SK-N-SH (cell line): ENCODE results near the gene PARD3. TPM values are rescaled to one million over a fixed set of nuclear protein-coding genes. Genes with fewer than 3 reads are reported as not detected.

Source experiments
- CTCF ChIA-PET: fragments of 300-600, 350-600 bp; formaldehyde crosslinking; extraction: SDS; loops from one replicate; lab custom pipeline; 2021; lab: Yijun Ruan, JAX
- POLR2A ChIA-PET: fragments of 350-600 bp; sonication (Branson Sonifier 250); formaldehyde crosslinking; extraction: SDS; loops from one replicate; lab custom pipeline; 2020; ENCODE audit warnings: antibody characterized with exemption, inconsistent platforms; lab: Yijun Ruan, JAX
- DNase-seq: peaks from one replicate; pipeline ENCODE4 v3.0.0; 2012
- H2AFZ ChIP-seq: fragments of 200-600 bp; sonication (generic); 2 replicates; pipeline ENCODE4 v1.8.1; 2016; ENCODE audit warnings: antibody characterized with exemption, mild to moderate bottlenecking, low read depth
- H3F3A ChIP-seq: fragments of 200-600 bp; sonication (generic); replicated peaks from 2 replicates; pipeline ENCODE3; 2016; ENCODE audit warnings: antibody characterized with exemption, mild to moderate bottlenecking; ENCODE audit not compliant: insufficient read depth
- H3K27ac ChIP-seq, 2 experiments: fragments of 200-500 bp in 1 of 2; fragments of 200-600 bp in 1 of 2; sonication (Bioruptor generic) in 1 of 2; sonication (generic), shearing (Covaris generic) in 1 of 2; 2 replicates each; pipeline versions ENCODE4 v1.5.1 to v1.6.1; 2014 to 2016; ENCODE audit warnings: low read depth in 2 of 2, inconsistent platforms in 1 of 2, low read length in 1 of 2, mild to moderate bottlenecking in 1 of 2, mixed read lengths in 1 of 2
- H3K27me3 ChIP-seq: fragments of 200-600 bp; sonication (generic), shearing (Covaris generic); 2 replicates; pipeline ENCODE4 v1.6.1; 2016; ENCODE audit warnings: mixed run types; ENCODE audit not compliant: insufficient read depth
- H3K36me3 ChIP-seq, 2 experiments: fragments of 200-500 bp in 1 of 2; fragments of 200-600 bp in 1 of 2; sonication (Bioruptor generic) in 1 of 2; sonication (generic) in 1 of 2; replicated peaks in 1 of 2; 2 replicates each; pipeline versions ENCODE3 to v1.5.1; 2014 to 2016; ENCODE audit warnings: low read length in 1 of 2, mild to moderate bottlenecking in 1 of 2; ENCODE audit not compliant: insufficient read depth in 2 of 2, control insufficient read depth in 1 of 2
- H3K4me1 ChIP-seq, 2 experiments: fragments of 200-500 bp in 1 of 2; fragments of 200-600 bp in 1 of 2; sonication (Bioruptor generic) in 1 of 2; sonication (generic), shearing (Covaris generic) in 1 of 2; 2 replicates each; pipeline versions ENCODE4 v1.5.1 to v1.6.1; 2014 to 2016; ENCODE audit warnings: low read depth in 1 of 2, low read length in 1 of 2, mixed run types in 1 of 2; ENCODE audit not compliant: insufficient read depth in 2 of 2, control insufficient read depth in 1 of 2
- H3K4me2 ChIP-seq: fragments of 200-600 bp; sonication (generic), shearing (Covaris generic); 2 replicates; pipeline ENCODE4 v1.6.1; 2017; ENCODE audit warnings: mixed run types
- H3K4me3 ChIP-seq, 2 experiments: fragments of 200-500 bp in 1 of 2; fragments of 200-600 bp in 1 of 2; sonication (Bioruptor generic) in 1 of 2; sonication (generic), shearing (Covaris generic) in 1 of 2; 2 replicates each; pipeline versions ENCODE4 v1.5.1 to v1.8.1; 2014 to 2016; ENCODE audit warnings: low read depth in 2 of 2, inconsistent platforms in 1 of 2, low read length in 1 of 2, mild to moderate bottlenecking in 1 of 2, mixed read lengths in 1 of 2, moderate library complexity in 1 of 2
- H3K79me2 ChIP-seq: fragments of 200-600 bp; sonication (generic); 2 replicates; pipeline ENCODE4 v1.8.1; 2017; ENCODE audit warnings: mild to moderate bottlenecking; ENCODE audit not compliant: insufficient read depth
- H3K9ac ChIP-seq: fragments of 200-600 bp; sonication (generic); 2 replicates; pipeline ENCODE4 v1.6.1; 2017; ENCODE audit warnings: mixed run types
- H3K9me2 ChIP-seq: fragments of 200-600 bp; sonication (generic); 2 replicates; pipeline ENCODE4 v1.6.1; 2017; ENCODE audit warnings: mixed run types
- H3K9me3 ChIP-seq: fragments of 200-600 bp; sonication (generic); 2 replicates; pipeline ENCODE4 v1.6.1; 2017; ENCODE audit warnings: mixed run types, mild to moderate bottlenecking, moderate library complexity
- H4K20me1 ChIP-seq: fragments of 200-600 bp; sonication (generic); 2 replicates; pipeline ENCODE4 v1.6.1; 2017; ENCODE audit warnings: mild to moderate bottlenecking, mixed run types; ENCODE audit not compliant: insufficient read depth
- CHD2 ChIP-seq: fragments of 150-350 bp; IDR thresholded peaks from 2 replicates; pipeline ENCODE4 v1.6.1; 2018; ENCODE audit warnings: low read length; ENCODE audit not compliant: partially characterized antibody
- ELF1 ChIP-seq: IDR thresholded peaks from 2 replicates; pipeline ENCODE4 v1.4.0; 2012
- EP300 ChIP-seq, 2 experiments: IDR thresholded peaks; 2 replicates each; pipeline versions ENCODE4 v1.4.0 to v1.6.1; 2012; ENCODE audit warnings: borderline replicate concordance in 1 of 2, low read depth in 1 of 2, low read length in 1 of 2
- EZH2phosphoT487 ChIP-seq: fragments of 200-600 bp; sonication (generic); IDR thresholded peaks from 2 replicates; pipeline ENCODE4 v1.6.1; 2017; ENCODE audit warnings: low read depth, mixed run types, mild to moderate bottlenecking, antibody characterized with exemption, moderate library complexity, borderline replicate concordance
- FOXJ3 ChIP-seq: sonication (generic); formaldehyde crosslinking; IDR thresholded peaks from 2 replicates; pipeline ENCODE4 v1.5.1; 2020; ENCODE audit warnings: mild to moderate bottlenecking, missing genetic modification reagents
- GABPA ChIP-seq: IDR thresholded peaks from 2 replicates; pipeline ENCODE4 v1.4.0; 2012; ENCODE audit warnings: low read depth, mild to moderate bottlenecking
- JUND ChIP-seq: IDR thresholded peaks from 2 replicates; pipeline ENCODE4 v1.4.0; 2012
- NFIC ChIP-seq: IDR thresholded peaks from 2 replicates; pipeline ENCODE4 v1.4.0; 2012; ENCODE audit warnings: borderline replicate concordance
- NRF1 ChIP-seq: IDR thresholded peaks from 2 replicates; pipeline ENCODE4 v1.6.1; 2012; ENCODE audit warnings: low read depth, mild to moderate bottlenecking, low read length
- POLR2AphosphoS5 ChIP-seq: IDR thresholded peaks from 2 replicates; pipeline ENCODE4 v1.6.1; 2012; ENCODE audit warnings: low read depth, low read length
- RAD21 ChIP-seq: IDR thresholded peaks from 2 replicates; pipeline ENCODE4 v1.6.1; 2012; ENCODE audit warnings: mild to moderate bottlenecking, low read length
- RCOR1 ChIP-seq: fragments of 150-350 bp; IDR thresholded peaks from 2 replicates; pipeline ENCODE4 v1.6.1; 2017; ENCODE audit warnings: antibody characterized with exemption, low read length
- RXRA ChIP-seq: IDR thresholded peaks from 2 replicates; pipeline ENCODE4 v1.4.0; 2012; ENCODE audit warnings: low read depth, mild to moderate bottlenecking, borderline replicate concordance
- SIN3A ChIP-seq: IDR thresholded peaks from 2 replicates; pipeline ENCODE4 v1.6.1; 2012; ENCODE audit warnings: low read depth, mild to moderate bottlenecking, low read length, moderate library complexity, borderline replicate concordance
- SMC3 ChIP-seq: IDR thresholded peaks from 2 replicates; pipeline ENCODE4 v1.6.1; 2012; ENCODE audit warnings: low read depth, low read length, improper control_type of control experiment
- TAF1 ChIP-seq: IDR thresholded peaks from 2 replicates; pipeline ENCODE4 v1.6.1; 2012; ENCODE audit warnings: low read depth, mild to moderate bottlenecking, low read length, moderate library complexity, borderline replicate concordance
- TCF12 ChIP-seq: IDR thresholded peaks from 2 replicates; pipeline ENCODE4 v1.4.0; 2012
- USF2 ChIP-seq: fragments of 150-350 bp; IDR thresholded peaks from 2 replicates; pipeline ENCODE4 v1.6.1; 2017; ENCODE audit warnings: antibody characterized with exemption, low read length, low read depth, borderline replicate concordance
- WGBS: methylation state at CpG from one replicate; pipeline ENCODE4 v1.1.6; 2017; ENCODE audit warnings: low lambda C conversion rate; 5-methylcytosine and 5-hydroxymethylcytosine counted together
- polyA plus RNA-seq, 3 experiments: library from polyadenylated mRNA; depleted of rRNA; stranded (reverse); fragments of >200 nt; gene quantifications; 2 replicates each; pipeline ENCODE4 v1.2.3, GENCODE V29; 2012
- TF ChIP-seq, protein P1 (sequence below): fragments of 150-350 bp; IDR thresholded peaks from 2 replicates; pipeline ENCODE4 v1.6.1; 2016; ENCODE audit warnings: mild to moderate bottlenecking, low read depth, low read length

Gene PARD3
- polyA plus RNA-seq, 1 of the 3 experiments (the other 2 are of a cell fraction) = 29.4 TPM

- no peak for TF ChIP-seq NFIC
- no peak for TF ChIP-seq GABPA
- TF ChIP-seq FOXJ3 = no peak
- no peak for TF ChIP-seq JUND
- no peak for TF ChIP-seq TCF12
- no peak for TF ChIP-seq USF2
- TF ChIP-seq ELF1 = no peak
Observed at GRCh38 chr10:34106356-34106885, 708.7 kb downstream of the PARD3 start (continued).

DNA sequence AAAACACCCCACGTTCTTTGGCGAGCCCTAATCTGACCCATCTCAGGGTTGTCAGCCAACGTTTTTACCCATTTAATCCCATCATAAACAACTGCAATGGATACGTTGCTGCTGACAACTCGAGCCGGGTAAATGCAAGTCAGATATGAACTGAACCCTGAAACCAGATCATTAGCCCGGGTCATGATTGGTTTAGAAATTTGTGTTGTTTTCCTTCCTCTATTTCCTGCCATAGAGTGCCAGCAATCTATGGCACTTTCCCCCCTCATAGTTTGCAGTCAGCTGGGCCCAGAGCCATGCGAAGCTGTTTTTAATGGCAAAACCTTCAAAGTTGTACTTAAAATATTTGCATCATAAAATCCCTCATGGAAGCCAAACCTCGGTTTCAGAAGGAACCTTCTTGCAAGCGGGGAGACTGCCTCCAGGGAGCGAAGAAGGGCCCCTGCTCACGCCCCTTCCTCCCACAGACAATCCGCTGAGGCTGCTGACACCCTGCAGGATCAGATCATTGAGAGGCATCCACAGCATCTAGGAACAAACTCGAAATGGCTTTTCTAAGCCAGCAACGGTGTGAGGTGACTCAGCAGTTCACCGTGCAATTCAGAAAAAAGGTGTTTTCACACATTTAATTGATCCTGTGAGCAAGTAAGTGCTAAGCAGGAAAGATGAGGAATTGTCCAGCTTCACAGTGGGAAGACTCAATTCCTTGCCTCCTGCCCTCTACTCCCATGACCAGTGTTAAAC, 710.1 kb downstream of the PARD3 start:
- H2AFZ ChIP-seq = no peak overlapping the region
- no peaks in the 10 kb centered on the region for H4K20me1 ChIP-seq
- H3K4me3 ChIP-seq = no peak overlapping the region
- WGBS = 91% methylated on average over 15 of the region's 16 CpGs
- H3K4me2 ChIP-seq = no peak overlapping the region
- POLR2A ChIA-PET = no interaction called here
- H3K27me3 ChIP-seq = no peaks in the 10 kb centered on the region
- CTCF ChIA-PET = interaction anchor here (1.1 kb wide), 1 partner anchor 41 kb away, joined by 3 read pairs; no protein-coding TSS in a partner anchor
- no peak overlapping the region for H3K27ac ChIP-seq
- no peak for DNase-seq
- no peaks in the 10 kb centered on the region for H3F3A ChIP-seq
- TF ChIP-seq, protein P1, sequence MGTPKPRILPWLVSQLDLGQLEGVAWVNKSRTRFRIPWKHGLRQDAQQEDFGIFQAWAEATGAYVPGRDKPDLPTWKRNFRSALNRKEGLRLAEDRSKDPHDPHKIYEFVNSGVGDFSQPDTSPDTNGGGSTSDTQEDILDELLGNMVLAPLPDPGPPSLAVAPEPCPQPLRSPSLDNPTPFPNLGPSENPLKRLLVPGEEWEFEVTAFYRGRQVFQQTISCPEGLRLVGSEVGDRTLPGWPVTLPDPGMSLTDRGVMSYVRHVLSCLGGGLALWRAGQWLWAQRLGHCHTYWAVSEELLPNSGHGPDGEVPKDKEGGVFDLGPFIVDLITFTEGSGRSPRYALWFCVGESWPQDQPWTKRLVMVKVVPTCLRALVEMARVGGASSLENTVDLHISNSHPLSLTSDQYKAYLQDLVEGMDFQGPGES = no peak
- no peak for TF ChIP-seq CHD2
- no peak for TF ChIP-seq EP300 (IDR thresholded peaks at IDR 0.05; ENCODE audit: borderline replicate concordance in 1 of 2, low read depth in 1 of 2, low read length in 1 of 2)
- TF ChIP-seq NFIC = no peak
- no peak for TF ChIP-seq POLR2AphosphoS5
- TF ChIP-seq SIN3A = no peak
- TF ChIP-seq RAD21 = no peak
- TF ChIP-seq RXRA = no peak
- no peak for TF ChIP-seq JUND
- TF ChIP-seq USF2 = no peak
- TF ChIP-seq TAF1 = no peak
- TF ChIP-seq RCOR1 = no peak
- TF ChIP-seq NRF1 = no peak
- no peak for TF ChIP-seq SMC3
- no peak for TF ChIP-seq EZH2phosphoT487
- H3K9ac ChIP-seq = no peak overlapping the region
- peaks cover 0 to 23% of the 10 kb centered on the region in 2 experiments; a peak in 2 of 4 replicates for H3K4me1 ChIP-seq
- no peaks in the 10 kb centered on the region for H3K9me2 ChIP-seq
- H3K36me3 ChIP-seq = no peaks in the 10 kb centered on the region
- H3K9me3 ChIP-seq = no peaks in the 10 kb centered on the region
- H3K79me2 ChIP-seq = no peaks in the 10 kb centered on the region
